GM04503 (cell line): ENCODE measurements around the gene ASB4.
A peak's percentile ranks its signal among the peaks of the same experiment; 100 is the strongest.
"Not testable (repeated sequence)": the region's sequence is repeated elsewhere in the genome, so short reads cannot be mapped to it uniquely, and the experiment has no call there.

Experiments
- DNase-seq: peaks from one replicate; pipeline ENCODE4 v3.0.0-alpha.2; 2012; ENCODE audit warnings: low read depth

Gene ASB4

DNA sequence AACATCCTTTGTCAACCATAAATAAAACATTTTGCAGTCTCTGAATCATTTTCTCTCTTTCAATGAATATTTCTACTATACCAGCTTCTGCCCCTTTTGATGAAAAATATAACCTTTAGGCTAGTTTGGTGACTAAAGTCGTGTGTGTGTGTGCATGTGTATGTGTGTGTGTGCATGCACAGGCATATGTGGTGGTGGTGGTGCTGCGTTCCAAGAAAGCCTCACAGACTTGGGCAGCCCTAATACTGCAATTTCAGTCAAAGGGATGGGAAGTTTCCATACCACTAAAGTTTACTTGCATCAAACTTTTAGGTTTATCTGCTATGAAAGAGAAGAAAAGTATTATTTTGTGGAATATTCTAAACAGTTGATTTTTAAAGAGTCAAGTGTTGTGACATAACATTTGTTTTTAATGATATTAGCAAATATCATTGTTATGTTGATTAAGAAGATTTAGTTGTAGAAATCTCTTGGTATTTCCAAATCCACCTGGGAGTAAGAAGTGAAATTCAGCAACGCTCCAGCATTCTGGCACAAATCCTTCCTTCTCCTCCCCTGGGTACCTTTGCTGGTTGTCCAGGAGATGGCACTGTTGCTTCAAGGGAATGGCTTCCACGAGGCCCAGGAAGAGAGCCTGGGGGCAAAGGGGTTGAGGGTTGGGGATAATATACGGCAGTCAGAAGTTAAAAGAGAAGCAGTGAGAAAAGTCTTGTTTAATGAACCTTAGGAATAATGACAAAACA lies 41.5 kb downstream of the ASB4 start:
- DNase-seq = no peak

DNA sequence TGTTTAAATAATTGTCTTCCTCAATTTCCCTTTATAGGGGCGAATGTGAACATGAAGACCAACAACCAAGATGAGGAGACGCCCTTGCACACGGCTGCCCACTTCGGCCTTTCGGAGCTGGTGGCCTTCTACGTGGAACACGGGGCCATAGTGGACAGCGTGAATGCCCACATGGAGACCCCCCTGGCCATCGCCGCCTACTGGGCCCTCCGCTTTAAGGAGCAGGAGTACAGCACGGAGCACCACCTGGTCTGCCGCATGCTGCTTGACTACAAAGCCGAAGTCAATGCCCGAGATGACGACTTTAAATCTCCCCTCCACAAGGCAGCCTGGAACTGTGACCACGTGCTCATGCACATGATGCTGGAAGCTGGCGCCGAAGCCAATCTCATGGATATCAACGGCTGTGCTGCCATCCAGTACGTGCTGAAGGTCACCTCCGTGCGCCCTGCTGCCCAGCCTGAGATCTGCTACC lies 42.1 kb downstream of the ASB4 start:
- no peak for DNase-seq

GRCh38 chr7:95529701-95530100 lies 44.0 kb downstream of the ASB4 start:
- DNase-seq = no peak

DNA sequence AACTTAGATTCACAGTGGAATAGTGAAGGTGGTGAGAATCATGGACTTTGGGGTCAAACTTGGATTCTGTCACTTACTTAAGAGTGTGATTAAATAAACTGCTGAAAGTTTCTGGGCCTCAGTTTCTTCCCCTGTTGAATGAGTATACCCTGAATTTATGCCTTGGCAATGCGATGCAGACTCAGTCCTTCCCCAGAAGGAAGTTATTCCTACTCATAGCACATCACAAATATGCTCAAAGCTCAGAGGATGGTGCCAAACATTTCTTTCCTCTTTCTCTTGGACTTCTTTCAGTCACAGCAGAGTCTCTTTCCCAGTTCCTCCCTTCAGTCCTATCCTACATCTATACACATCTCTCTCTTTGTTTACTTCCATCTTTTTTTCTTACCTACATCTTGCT lies 45.1 kb downstream of the ASB4 start:
- no peak for DNase-seq

- DNase-seq = no peak
Observed at GRCh38 chr7:95531605-95532219, 46.0 kb downstream of the ASB4 start.

DNA sequence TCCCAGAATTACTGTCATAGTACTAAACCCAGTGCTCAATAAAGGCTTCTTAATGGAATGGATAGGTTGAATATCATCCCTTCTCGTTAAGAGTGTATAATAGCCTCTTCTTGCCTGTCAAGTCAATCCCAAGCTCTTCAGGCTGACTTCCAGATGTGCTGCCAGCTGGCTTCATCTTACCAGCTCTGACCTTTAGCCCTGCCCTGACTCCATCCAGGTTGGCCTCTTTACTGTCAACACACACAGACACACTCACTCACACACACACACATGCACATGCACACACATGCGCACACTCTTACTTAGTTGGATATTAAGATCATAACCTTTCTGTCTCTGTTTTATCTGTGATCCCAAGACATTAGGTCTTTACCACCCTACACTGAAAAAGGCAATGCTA lies 49.1 kb downstream of the ASB4 start:
- DNase-seq = no peak

DNA sequence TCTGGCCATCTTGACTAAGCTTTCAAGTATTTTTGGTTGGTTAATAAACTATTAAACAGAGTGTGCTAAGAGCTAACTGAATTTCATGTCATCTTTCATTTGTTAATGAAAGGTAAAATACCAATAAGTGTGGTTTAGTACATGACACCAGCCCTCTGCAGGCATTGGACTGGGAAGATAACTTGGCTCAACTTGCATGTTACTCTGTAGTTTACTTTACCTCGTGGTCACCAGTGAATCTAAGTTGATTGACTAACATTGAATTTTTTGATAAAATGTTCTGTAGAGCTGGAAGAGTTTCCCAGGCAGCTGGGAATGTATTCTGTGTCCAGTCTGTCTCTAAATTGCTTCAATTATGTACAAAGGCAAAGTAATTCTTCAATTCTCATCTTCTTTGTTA lies 49.9 kb downstream of the ASB4 start:
- no peak for DNase-seq

- DNase-seq = no peak
Observed at GRCh38 chr7:95536656-95537311, 51.0 kb downstream of the ASB4 start.

- no peak for DNase-seq
Observed at GRCh38 chr7:95537468-95537867, 51.7 kb downstream of the ASB4 start.

GRCh38 chr7:95539426-95539825 lies 53.7 kb downstream of the ASB4 start:
- DNase-seq = no peak

DNA sequence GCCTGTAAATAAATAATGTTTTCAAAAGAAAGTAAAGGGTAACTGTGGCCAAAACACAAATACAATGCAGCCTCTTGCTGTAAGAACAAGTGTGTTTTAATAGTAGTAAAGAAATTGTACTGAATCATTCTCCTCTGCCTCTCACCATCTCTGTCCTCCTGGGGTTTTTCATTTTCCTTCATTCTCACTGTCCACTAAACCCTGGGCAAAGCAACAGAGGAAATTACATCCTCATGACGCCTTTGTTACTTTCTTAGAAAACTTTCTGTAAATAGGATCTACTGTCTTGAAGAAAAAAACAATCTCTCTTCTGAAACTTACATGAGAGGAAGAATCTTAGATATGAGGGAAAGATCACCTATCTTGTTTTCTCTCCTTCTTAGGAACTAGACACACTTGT lies 54.6 kb downstream of the ASB4 start:
- DNase-seq = no peak

- DNase-seq = no peak
Observed at GRCh38 chr7:95543312-95543711, 57.6 kb downstream of the ASB4 start.

- DNase-seq = no peak
Observed at GRCh38 chr7:95544171-95544570, 58.4 kb downstream of the ASB4 start.

DNA sequence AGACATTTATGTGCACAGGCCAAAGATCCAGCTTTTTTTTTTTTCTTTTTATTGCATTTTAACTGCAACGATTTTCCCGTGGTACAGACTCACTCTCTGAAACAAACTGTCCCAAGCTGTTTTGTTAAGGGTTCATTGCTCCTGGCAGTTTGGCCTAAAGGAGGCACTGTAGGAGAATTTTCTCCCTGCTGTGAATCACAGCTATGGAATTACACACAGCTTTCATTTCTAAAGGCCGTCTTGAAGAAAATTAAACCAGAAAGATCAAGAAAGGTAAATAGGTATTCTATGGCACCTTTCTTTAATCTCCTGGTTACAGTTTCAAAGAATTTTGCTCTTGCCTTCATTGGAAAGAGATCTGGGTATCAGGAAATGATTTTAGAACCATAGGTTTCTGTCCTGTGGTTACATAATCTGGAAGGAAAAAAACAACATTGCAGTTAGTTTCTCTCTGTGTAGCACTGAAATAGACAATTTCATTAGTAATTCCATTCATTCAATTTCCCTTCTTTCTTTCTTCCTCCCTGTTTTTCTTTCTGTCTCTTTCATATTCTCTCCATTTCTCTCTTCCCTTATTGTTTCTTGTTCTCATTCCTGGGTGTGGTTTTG lies 59.4 kb downstream of the ASB4 start:
- peak; percentile 34 for DNase-seq

- no peak for DNase-seq
Observed at GRCh38 chr7:95545673-95546072, 59.9 kb downstream of the ASB4 start.

DNA sequence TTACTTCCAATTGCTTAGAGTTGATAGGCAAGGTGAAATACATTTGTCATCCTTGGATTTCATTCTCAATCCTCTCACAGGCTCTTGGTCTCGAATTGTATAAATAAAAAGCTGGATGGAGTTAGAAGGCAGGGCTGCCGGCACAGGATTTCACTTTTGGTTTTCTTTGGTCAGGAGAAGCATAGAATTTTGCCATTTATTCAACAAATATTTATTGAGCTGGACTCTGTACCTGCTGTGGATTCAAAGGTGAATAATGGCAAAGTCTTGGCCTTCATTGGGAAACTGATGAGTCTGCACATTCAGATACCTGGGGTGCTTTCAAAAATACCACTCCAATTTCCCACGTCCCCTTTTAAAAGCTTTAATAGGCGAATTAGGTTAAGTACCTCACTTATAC lies 60.9 kb downstream of the ASB4 start:
- no peak for DNase-seq

DNA sequence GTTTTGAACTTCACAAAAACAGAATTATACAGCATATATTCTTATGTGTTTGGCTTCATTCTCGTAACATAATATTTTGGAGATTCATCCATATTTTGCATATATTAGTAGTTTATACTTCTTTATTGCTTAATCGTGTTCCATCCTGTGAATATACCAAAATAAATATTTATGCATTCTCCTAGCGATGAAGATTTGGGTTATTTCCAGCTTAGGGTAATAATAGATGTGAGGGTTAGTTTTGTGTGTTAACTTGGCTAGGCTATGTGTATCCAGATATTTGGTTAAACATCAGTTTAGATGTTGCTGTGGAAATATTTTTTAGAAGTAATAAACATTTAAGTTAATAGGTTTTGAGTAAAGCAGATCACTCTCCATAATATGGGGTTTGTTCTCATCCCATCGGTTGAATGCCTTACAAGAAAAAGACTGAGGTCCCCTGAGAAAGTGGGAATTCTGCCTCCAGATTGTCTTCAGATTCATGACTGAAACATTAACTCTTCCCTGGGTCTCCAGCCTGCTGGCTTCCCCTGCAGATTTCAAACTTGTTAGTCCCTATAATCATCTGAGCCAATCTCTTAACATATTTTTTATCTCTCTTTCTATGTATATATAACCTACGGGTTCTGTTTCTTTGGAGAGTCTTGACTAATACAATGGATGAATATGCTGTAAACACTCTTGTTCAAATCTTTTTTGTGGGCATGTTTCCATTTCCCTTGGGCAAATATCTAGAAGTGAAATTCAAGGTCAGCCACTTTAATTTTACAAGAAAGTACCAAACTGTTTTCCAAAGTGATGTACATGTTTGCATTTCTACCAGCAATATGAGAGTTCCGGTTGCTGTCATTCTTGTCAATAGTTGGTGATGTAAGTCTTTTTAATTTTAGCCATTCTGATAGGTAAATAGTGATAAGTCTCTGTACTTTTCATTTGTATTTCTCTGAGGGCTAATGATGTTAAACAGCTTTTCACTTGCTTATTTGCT lies 61.9 kb downstream of the ASB4 start:
- no peak for DNase-seq

GRCh38 chr7:95549818-95550529 lies 64.2 kb downstream of the ASB4 start:
- DNase-seq = peak; percentile 13

GRCh38 chr7:95550546-95550945 lies 64.8 kb downstream of the ASB4 start:
- DNase-seq = no peak

- not testable (repeated sequence) for DNase-seq
Observed at GRCh38 chr7:95552010-95552926, 66.5 kb downstream of the ASB4 start.
